Naive thymus-derived CD8-positive, alpha-beta T cell (primary cell): ENCODE results near the gene HHIPL1. TPM values are rescaled to one million over a fixed set of nuclear protein-coding genes. Genes with fewer than 3 reads are reported as not detected.

Experiments used
- ATAC-seq, 2 donors: fragments of 150-1000 bp; cut with Tn5 transposase in 1 of 2; sonication (Bioruptor Pico), chemical (Tn5 transposase) in 1 of 2; 1 replicate in 1 of 2; 2 replicates in 1 of 2; pipeline ENCODE4 v1.10.0; 2021; ENCODE audit warnings: mild to moderate bottlenecking in 2 of 2, moderate library complexity in 2 of 2
- POLR2A ChIA-PET: fragments of 350-600 bp; sonication (Branson Sonifier 250); formaldehyde crosslinking; loops from one replicate; lab custom pipeline; 2021; ENCODE audit warnings: antibody characterized with exemption; lab: Charles Lee
- DNase-seq, 10 donors: peaks; one replicate each; pipeline versions ENCODE4 v3.0.0 to v3.0.0-alpha.2; 2020 to 2022
- H3K27ac Mint-ChIP-seq, 10 donors: one replicate each; pipeline ENCODE4 v1.8.0; 2020 to 2022; ENCODE audit warnings: mild to moderate bottlenecking in 10 of 10, mixed read lengths in 10 of 10, moderate library complexity in 4 of 10, inconsistent platforms in 1 of 10
- H3K27me3 Mint-ChIP-seq, 5 donors: one replicate each; pipeline ENCODE4 v1.8.0; 2021 to 2022; ENCODE audit warnings: mixed read lengths in 5 of 5
- H3K36me3 Mint-ChIP-seq, 3 donors: one replicate each; pipeline ENCODE4 v1.8.0; 2020 to 2022; ENCODE audit warnings: mixed read lengths in 3 of 3, mild to moderate bottlenecking in 2 of 3, inconsistent platforms in 1 of 3
- H3K4me1 Mint-ChIP-seq, 4 donors: one replicate each; pipeline ENCODE4 v1.8.0; 2021 to 2022; ENCODE audit warnings: mixed read lengths in 4 of 4
- H3K4me3 Mint-ChIP-seq, 10 donors: one replicate each; pipeline ENCODE4 v1.8.0; 2020 to 2022; ENCODE audit warnings: mild to moderate bottlenecking in 10 of 10, mixed read lengths in 10 of 10, moderate library complexity in 6 of 10, inconsistent platforms in 1 of 10
- H3K9me3 Mint-ChIP-seq, 9 donors: one replicate each; pipeline ENCODE4 v1.8.0; 2020 to 2022; ENCODE audit warnings: mixed read lengths in 9 of 9, mild to moderate bottlenecking in 3 of 9, inconsistent platforms in 1 of 9, moderate library complexity in 1 of 9
- polyA plus RNA-seq, 3 donors: library from polyadenylated mRNA; unstranded; fragments of 300-500 nt; fragmentation: Illumina TruSeq; gene quantifications; one replicate each; pipeline ENCODE4 v1.2.3, GENCODE V29; 2021
- total RNA-seq, 8 experiments: library from RNA in 2 of 8; stranded (reverse) in 2 of 8; gene quantifications; one replicate each; pipeline ENCODE4 v1.2.3 and lab custom pipeline; 2021 to 2026

Gene HHIPL1
- total and polyA plus RNA-seq, 5 experiments from 2014 or later, result 0.34 to 0.36 TPM; not detected in 3

DNA sequence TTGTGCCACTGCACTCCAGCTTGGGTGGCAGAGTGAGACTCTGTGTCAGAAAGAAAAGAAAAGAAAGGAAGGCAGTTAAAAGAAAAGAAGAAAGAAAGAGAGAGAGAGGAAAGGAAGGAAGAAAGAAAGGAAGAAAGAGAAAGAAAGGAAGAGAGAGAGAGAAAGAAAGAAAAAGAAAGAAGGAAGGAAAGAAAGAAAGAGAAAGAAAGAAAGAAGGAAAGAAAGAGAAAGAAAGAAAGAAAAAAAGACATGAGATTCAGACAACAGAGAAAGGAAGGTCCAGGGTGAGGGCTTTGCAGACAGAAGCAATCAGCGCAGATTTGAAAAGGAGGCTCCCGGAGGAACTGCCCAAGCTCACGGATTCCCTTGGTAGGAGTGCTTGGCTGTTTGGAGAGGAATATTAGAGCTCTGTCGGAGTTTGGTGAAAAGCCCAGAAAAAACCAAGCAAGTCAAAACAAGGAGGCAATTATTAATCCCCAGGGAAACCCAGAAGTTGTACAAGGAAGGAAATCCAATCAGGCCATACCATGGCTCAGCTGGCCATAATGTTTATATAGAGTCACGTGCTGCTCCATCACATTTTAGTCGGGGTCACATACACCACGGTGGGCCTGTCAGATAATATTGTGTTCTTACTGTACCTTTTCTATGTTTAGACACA lies 29.3 kb upstream of the HHIPL1 start:
- H3K4me3 Mint-ChIP-seq, result no peak overlapping the region
- no peaks in the 10 kb centered on the region for H3K9me3 Mint-ChIP-seq
- peak overlapping the region in 2 of 10 donors; percentile 11 to 58 for H3K27ac Mint-ChIP-seq
- DNase-seq (no peak), ATAC-seq (no peak)
- H3K4me1 Mint-ChIP-seq, result peaks cover 0 to 2% (median 0%) of the 10 kb centered on the region in 4 donors
- H3K36me3 Mint-ChIP-seq, result no peaks in the 10 kb centered on the region
- POLR2A ChIA-PET, result interaction anchor here (0.6 kb wide), 1 partner anchor 9 kb away, joined by 3 read pairs; no protein-coding TSS in a partner anchor
- H3K27me3 Mint-ChIP-seq, result peaks cover 1 to 31% (median 14%) of the 10 kb centered on the region in 5 donors

DNA sequence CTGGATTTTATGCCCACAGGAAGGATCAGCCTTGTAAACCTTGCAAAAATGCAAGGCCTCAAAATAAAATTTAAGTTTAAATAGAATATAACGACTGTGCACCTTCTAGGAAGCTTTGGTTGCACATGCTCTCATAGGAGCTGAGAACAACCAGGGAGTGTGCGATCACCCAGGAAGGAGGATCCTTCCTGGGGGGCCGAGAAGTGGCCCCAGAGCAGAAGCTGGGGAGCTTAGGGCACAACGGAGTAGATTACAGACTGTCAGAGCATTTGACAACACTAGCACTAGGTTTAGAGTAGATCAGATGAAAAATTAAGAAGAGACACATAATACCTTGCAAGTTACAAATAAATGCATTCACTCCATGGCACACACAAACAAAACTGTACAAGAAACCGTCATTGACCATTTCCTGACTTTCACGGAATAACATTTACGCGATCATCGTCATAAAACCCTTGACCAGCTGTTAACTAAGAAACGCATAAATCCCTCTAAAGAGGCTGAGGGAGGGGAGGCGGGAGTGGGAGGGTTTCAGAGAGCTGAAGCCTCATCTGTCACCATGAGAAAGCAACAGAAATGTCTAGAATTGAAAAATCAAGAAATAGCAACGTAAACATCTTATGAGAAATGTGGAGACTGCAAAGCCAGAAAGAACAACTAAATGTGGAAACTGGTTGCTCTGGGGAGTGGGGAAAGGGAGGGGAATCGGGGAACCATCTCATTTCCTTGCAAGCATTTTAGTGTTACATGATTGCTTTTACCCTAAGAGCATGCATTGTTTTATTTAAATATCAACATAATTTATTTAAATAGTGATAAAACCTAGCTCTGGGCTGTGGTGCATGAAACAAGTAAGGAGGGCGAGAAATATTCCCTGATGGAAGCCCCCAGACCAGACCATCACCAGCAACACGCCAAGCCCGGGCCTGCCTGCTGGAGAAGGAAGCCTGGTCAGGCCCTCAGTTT lies 27.8 kb upstream of the HHIPL1 start:
- no peak overlapping the region for H3K4me3 Mint-ChIP-seq
- no peak overlapping the region for H3K27ac Mint-ChIP-seq
- ATAC-seq (no peak), DNase-seq (no peak)
- peaks cover 5 to 42% (median 15%) of the 10 kb centered on the region in 5 donors for H3K27me3 Mint-ChIP-seq
- POLR2A ChIA-PET, result no interaction called here
- peaks cover 0 to 2% (median under 1%) of the 10 kb centered on the region in 4 donors for H3K4me1 Mint-ChIP-seq
- H3K36me3 Mint-ChIP-seq, result no peaks in the 10 kb centered on the region
- H3K9me3 Mint-ChIP-seq, result no peaks in the 10 kb centered on the region

DNA sequence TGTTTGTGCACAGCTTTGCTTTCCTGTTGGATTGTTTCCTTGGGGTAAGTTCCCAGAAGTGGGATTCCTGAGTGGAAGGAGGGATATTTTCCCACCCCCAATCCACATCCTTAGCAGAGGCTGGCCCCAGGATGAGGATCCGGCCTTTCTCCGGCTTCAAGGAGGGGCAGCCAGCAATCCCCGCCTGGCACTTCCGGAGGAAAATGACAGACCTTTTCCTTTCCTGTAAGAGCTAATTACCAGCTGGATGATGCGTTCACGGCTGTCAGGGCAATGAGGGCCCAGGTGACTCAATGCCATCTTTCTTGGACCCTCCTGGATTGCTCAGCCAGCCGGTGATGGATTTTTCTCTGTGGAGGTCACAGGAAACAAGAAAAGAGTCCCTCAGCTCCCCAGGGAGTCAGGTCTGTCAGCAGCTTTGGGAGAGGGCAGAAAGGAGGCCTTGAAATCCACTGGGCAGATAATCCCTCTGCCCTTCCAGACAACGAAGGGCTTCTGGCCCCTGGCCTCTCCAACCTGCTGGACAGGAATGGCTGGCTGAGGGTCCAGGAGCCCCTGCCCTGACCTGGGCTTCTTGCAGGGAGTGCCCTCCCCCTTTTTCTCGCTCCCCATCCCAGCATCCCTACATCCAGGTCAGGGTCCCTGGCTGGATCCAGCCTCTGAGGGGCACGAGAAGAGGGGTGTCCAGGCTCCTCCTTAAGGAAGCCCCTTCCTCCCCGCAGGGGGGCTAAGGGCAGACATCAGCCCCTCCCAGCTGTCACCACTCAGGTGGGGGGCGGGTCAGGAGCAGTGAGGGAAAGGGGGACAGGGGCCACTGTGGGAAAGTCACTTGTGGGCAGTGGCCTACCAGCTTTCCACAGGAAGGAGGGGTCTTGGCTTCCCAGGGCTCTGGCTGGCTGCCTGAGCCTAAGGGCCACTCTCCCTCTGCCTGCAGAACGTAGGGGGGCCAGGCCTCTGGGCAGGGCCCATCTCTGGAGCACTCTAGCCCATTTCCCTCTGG lies 24.8 kb upstream of the HHIPL1 start:
- H3K4me1 Mint-ChIP-seq, result peaks cover 0 to 2% (median under 1%) of the 10 kb centered on the region in 4 donors
- ATAC-seq (no peak), DNase-seq (no peak)
- peaks cover 19 to 66% (median 27%) of the 10 kb centered on the region in 5 donors for H3K27me3 Mint-ChIP-seq
- POLR2A ChIA-PET, result no interaction called here
- H3K36me3 Mint-ChIP-seq, result no peaks in the 10 kb centered on the region
- no peak overlapping the region for H3K27ac Mint-ChIP-seq
- H3K9me3 Mint-ChIP-seq, result no peaks in the 10 kb centered on the region
- H3K4me3 Mint-ChIP-seq, result no peak overlapping the region

DNA sequence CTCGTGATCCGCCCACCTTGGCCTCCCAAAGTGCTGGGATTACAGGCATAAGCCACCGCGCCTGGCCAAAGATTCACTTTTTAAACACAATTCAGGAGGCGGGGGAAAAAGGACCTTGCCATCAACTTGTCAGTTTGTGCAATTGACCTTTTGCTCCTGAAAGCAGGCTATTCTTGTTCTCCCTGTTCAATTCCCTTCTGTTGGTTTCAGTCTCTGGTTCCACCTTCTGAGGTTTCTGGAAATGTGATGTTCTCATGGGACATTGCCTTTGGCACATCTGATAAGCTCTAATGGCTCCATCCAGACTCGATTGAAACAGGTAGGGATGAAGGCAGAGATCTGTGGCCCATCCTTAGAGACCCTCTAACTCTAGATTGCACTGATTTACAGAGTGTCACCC lies 23.0 kb upstream of the HHIPL1 start:
- POLR2A ChIA-PET, result no interaction called here
- Mint-ChIP-seq H3K4me3 (no peak overlapping the region), H3K9me3 (no peaks in the 10 kb centered on the region), H3K27ac (no peak overlapping the region), H3K4me1 (peaks cover 0 to 2% (median 0%) of the 10 kb centered on the region in 4 donors), H3K27me3 (peaks cover 22 to 71% (median 28%) of the 10 kb centered on the region in 5 donors), H3K36me3 (no peaks in the 10 kb centered on the region)
- DNase-seq, result no peak
- no peak for ATAC-seq

GRCh38 chr14:99624024-99624423 lies 20.9 kb upstream of the HHIPL1 start:
- no peaks in the 10 kb centered on the region for H3K9me3 Mint-ChIP-seq
- no peaks in the 10 kb centered on the region for H3K36me3 Mint-ChIP-seq
- POLR2A ChIA-PET, result no interaction called here
- H3K4me1 Mint-ChIP-seq, result peaks cover 1 to 4% (median 2%) of the 10 kb centered on the region in 4 donors
- H3K27ac Mint-ChIP-seq, result no peak overlapping the region
- H3K4me3 Mint-ChIP-seq, result no peak overlapping the region
- DNase-seq (no peak), ATAC-seq (no peak)
- peaks cover 22 to 71% (median 31%) of the 10 kb centered on the region in 5 donors for H3K27me3 Mint-ChIP-seq

GRCh38 chr14:99624971-99625370 lies 20.0 kb upstream of the HHIPL1 start:
- Mint-ChIP-seq H3K4me1 (peaks cover 2 to 5% (median 2%) of the 10 kb centered on the region in 4 donors), H3K4me3 (no peak overlapping the region), H3K9me3 (no peaks in the 10 kb centered on the region), H3K36me3 (no peaks in the 10 kb centered on the region), H3K27ac (no peak overlapping the region), H3K27me3 (peaks cover 23 to 65% (median 32%) of the 10 kb centered on the region in 5 donors)
- ATAC-seq, result no peak
- no peak for DNase-seq
- POLR2A ChIA-PET, result no interaction called here

- POLR2A ChIA-PET, result no interaction called here
- Mint-ChIP-seq H3K27me3 (peaks cover 23 to 62% (median 32%) of the 10 kb centered on the region in 5 donors), H3K9me3 (no peaks in the 10 kb centered on the region), H3K36me3 (no peaks in the 10 kb centered on the region), H3K4me1 (peaks cover 2 to 5% (median 2%) of the 10 kb centered on the region in 4 donors), H3K27ac (no peak overlapping the region), H3K4me3 (no peak overlapping the region)
- ATAC-seq (no peak), DNase-seq (no peak)
These were observed 19.5 kb upstream of the HHIPL1 start for GRCh38 chr14:99625476-99625875.

- Mint-ChIP-seq H3K4me1 (peaks cover 0 to 5% (median 2%) of the 10 kb centered on the region in 4 donors), H3K9me3 (no peaks in the 10 kb centered on the region), H3K27ac (no peak overlapping the region), H3K36me3 (no peaks in the 10 kb centered on the region), H3K27me3 (peaks cover 25 to 56% (median 32%) of the 10 kb centered on the region in 5 donors), H3K4me3 (no peak overlapping the region)
- ATAC-seq, result no peak
- no peak for DNase-seq
- POLR2A ChIA-PET, result no interaction called here
These were observed 18.8 kb upstream of the HHIPL1 start for GRCh38 chr14:99626041-99626648.

- Mint-ChIP-seq H3K4me1 (peaks cover 0 to 5% (median 2%) of the 10 kb centered on the region in 4 donors), H3K9me3 (no peaks in the 10 kb centered on the region), H3K27ac (peak overlapping the region in 1 of 10 donors; percentile 16), H3K4me3 (no peak overlapping the region), H3K36me3 (no peaks in the 10 kb centered on the region), H3K27me3 (peaks cover 24 to 52% (median 30%) of the 10 kb centered on the region in 5 donors)
- POLR2A ChIA-PET, result no interaction called here
- no peak for DNase-seq
- ATAC-seq, result no peak
These were observed 17.8 kb upstream of the HHIPL1 start for GRCh38 chr14:99627100-99627499.

DNA sequence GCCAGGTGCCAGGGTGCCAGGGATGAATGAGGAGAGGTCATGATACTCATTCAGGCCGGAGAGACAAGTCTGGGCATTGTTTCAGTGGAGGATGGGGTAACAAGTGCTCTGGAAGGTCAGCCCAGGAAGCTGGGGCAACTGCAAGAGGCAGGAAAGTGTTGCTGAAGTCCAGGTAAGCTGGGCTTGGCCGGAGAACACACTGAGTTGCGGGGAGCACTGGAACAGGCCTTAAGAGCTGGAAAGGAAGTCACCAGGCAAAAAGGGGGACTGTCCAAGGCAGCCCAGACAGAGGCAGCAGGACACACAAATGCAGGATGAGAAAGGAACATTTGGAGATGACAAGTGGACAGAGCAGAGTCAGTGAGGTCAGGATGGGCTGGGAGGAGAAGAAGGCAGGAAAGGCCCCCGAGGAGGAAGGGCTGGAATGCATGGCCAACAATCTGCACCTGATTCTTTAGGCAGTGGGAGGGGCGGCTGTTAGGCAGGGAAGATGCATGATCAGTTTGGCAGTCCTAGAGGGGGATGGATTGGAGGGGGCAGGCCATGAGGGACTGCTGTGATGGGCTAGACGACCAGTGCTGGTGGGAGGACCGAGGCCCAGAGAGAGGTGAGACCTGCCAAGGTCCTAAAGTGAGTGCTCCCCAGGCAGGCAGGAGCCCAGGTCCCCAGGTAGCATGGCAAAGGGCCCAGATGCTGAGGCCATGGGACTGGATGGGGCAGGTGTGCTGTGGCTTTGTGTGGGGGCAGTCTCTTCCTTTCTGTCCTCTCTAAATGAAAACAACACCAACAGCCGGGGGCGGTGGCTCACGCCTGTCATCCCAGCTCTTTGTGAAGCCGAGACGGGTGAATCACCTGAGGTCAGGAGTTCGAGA lies 17.2 kb upstream of the HHIPL1 start:
- no peak overlapping the region for H3K4me3 Mint-ChIP-seq
- peak overlapping the region in 1 of 10 donors; percentile 46 for H3K27ac Mint-ChIP-seq
- POLR2A ChIA-PET, result interaction anchor here (0.7 kb wide), 1 partner anchor 103 kb away, joined by 3 read pairs; no protein-coding TSS in a partner anchor
- H3K36me3 Mint-ChIP-seq, result no peaks in the 10 kb centered on the region
- peaks cover 0 to 5% (median 2%) of the 10 kb centered on the region in 4 donors for H3K4me1 Mint-ChIP-seq
- DNase-seq, result no peak
- no peaks in the 10 kb centered on the region for H3K9me3 Mint-ChIP-seq
- peaks cover 21 to 48% (median 24%) of the 10 kb centered on the region in 5 donors for H3K27me3 Mint-ChIP-seq
- ATAC-seq, result no peak
